Mucosa of descending colon (tissue), 3 donors: ENCODE results near the gene TNNI2. TPM values are rescaled to one million over a fixed set of nuclear protein-coding genes. Genes with fewer than 3 reads are reported as not detected.

ENCODE experiments used
- ATAC-seq: fragments of 200-7000 bp; cut with Tn5 transposase; one replicate; pipeline ENCODE4 v1.9.1; 2020; ENCODE audit warnings: mild to moderate bottlenecking, moderate library complexity
- DNase-seq, 3 donors: peaks; one replicate each; pipeline ENCODE4 v3.0.0-alpha.2; 2020
- H3K36me3 ChIP-seq: fragments of 200-600 bp; one replicate; pipeline ENCODE4 v1.8.0; 2021; ENCODE audit warnings: low read depth, mild to moderate bottlenecking
- H3K4me1 ChIP-seq: fragments of 200-600 bp; one replicate; pipeline ENCODE4 v1.8.0; 2021; ENCODE audit warnings: low read depth, mild to moderate bottlenecking
- H3K4me3 ChIP-seq: fragments of 200-600 bp; one replicate; pipeline ENCODE4 v1.8.0; 2021; ENCODE audit warnings: mild to moderate bottlenecking
- H3K9me3 ChIP-seq: fragments of 200-600 bp; one replicate; pipeline ENCODE4 v1.8.0; 2021; ENCODE audit warnings: mild to moderate bottlenecking
- CTCF ChIP-seq: fragments of 200-600 bp; IDR thresholded peaks from one replicate; pipeline ENCODE4 v1.8.0; 2022; ENCODE audit warnings: antibody characterized with exemption, mild to moderate bottlenecking
- intact Hi-C, 2 donors: fragments of 100-400 bp; cut with DNase I in 1 of 2; cut with micrococcal nuclease in 1 of 2; formaldehyde crosslinking; loops; one replicate each; pipeline versions ENCODE4 v1.11.0 to v1.11.1; 2022; cut with DNase I, micrococcal nuclease
- total RNA-seq, 3 donors: library from RNA; stranded (reverse); fragmentation: NEBNext Ultra II Directional in 2 of 3; extraction: Animal tissue kit (Norgen Biotek cat#: 25700) in 2 of 3; gene quantifications; one replicate each; pipeline versions ENCODE4 v1.2.1 to v1.2.4, GENCODE V29; 2021 to 2023
- donor health status: DM: no; HTN: no; CAD: no; lungs with moderate emphysema.
- donor health status: DM: no; HTN: no; CAD: no.
- donor health status: DM: no; HTN: yes; CAD: no.

TNNI2 gene
- total RNA-seq, 3 donors from 2014 or later = 0.46 TPM; not detected in 2

DNA sequence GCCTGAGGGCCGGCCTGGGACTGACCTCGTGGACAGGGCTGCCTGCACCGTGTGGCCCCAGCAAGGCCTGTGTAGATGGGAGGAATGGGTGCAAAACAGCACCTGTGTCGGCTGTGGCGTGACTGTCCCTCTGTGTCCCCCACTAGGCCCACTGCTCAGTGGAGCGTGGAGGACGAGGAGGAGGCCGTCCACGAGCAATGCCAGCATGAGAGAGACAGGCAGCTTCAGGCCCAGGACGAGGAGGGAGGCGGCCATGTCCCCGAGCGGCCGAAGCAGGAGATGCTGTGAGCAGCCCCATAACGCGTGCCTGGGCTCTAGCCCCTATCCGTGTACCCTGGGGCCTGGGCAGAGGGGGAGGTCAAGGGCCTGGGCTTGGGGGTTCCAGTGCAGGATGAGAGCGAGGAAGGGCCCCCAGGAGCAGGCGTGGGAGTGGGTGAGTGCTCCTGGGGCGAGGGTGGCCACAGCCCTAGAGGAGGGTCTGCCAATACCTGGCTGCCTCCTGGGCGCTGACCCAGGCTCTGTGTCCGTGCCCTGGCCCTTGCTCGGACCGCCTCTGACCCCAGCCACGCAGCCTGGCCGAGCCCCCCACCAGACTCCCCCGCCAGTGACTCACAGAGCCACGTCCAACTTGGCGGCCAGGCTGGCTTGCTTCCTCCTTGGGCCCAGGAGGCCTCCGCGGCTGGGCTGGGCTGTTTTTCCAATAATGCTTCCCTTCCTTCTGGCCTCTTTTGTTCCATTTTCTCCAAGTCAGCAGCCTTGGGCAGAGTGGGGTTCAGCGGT is 41.4 kb downstream of the TNNI2 start:
- peak; percentile 35 to 72 (median 49) for DNase-seq
- intact Hi-C loops = no loop called here
- TF ChIP-seq CTCF = no peak

GRCh38 chr11:1880746-1881441 is 42.1 kb downstream of the TNNI2 start:
- TF ChIP-seq CTCF = no peak
- Histone ChIP-seq H3K9me3 (no peaks in the 10 kb centered on the region), H3K4me3 (no peak overlapping the region), H3K36me3 (no peaks in the 10 kb centered on the region), H3K4me1 (peaks cover 11% of the 10 kb centered on the region)
- DNase-seq = no peak
- peak; percentile 1 for ATAC-seq
- intact Hi-C loops = no loop called here

More for the DNA sequence above, 41.4 kb downstream of the TNNI2 start:
- Histone ChIP-seq H3K9me3 (no peaks in the 10 kb centered on the region), H3K4me1 (peaks cover 11% of the 10 kb centered on the region), H3K36me3 (no peaks in the 10 kb centered on the region), H3K4me3 (no peak overlapping the region)
- ATAC-seq = peak; percentile 20

DNA sequence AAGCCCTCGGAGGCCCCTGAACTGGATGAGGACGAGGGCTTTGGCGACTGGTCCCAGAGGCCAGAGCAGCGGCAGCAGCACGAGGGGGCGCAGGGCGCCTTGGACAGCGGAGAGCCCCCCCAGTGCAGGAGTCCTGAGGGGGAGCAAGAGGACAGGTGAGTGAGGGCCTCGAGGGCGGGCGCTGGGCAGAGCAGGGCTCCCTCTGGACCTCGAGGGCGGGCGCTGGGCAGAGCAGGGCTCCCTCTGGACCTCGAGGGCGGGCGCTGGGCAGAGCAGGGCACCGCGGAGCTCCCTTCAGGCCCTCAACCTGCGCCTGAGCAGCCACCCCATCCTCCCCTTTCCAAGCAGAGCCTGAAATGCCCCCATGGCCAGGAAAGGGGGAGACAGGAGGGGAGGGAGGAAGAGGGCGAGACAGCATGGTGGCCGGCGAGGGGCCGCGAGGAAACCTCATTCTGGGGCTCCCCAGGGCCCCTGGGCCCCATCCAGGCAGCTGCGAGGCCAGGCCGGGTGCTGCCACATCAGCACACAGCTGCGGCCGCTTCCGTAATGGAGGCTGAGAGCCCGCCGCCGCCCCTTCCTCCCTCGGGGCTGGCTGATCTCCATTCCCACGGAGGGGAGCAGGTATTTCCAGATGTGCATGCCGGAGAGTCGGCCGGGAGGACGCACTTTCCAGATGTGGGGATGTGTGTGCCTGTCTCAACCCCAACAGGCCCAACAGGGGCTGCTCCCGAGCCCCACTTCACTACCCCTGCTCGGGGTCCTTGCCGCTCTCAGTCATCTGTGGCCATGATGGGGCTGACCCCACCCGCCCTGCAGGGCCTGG is 42.9 kb downstream of the TNNI2 start:
- DNase-seq (peak in 2 of 3 donors; percentile 37 to 58), ATAC-seq (peak; percentile 18)
- Histone ChIP-seq H3K36me3 (no peaks in the 10 kb centered on the region), H3K4me1 (peaks cover 8% of the 10 kb centered on the region), H3K4me3 (no peak overlapping the region), H3K9me3 (no peaks in the 10 kb centered on the region)
- TF ChIP-seq CTCF = no peak
- intact Hi-C loops = no loop called here

DNA sequence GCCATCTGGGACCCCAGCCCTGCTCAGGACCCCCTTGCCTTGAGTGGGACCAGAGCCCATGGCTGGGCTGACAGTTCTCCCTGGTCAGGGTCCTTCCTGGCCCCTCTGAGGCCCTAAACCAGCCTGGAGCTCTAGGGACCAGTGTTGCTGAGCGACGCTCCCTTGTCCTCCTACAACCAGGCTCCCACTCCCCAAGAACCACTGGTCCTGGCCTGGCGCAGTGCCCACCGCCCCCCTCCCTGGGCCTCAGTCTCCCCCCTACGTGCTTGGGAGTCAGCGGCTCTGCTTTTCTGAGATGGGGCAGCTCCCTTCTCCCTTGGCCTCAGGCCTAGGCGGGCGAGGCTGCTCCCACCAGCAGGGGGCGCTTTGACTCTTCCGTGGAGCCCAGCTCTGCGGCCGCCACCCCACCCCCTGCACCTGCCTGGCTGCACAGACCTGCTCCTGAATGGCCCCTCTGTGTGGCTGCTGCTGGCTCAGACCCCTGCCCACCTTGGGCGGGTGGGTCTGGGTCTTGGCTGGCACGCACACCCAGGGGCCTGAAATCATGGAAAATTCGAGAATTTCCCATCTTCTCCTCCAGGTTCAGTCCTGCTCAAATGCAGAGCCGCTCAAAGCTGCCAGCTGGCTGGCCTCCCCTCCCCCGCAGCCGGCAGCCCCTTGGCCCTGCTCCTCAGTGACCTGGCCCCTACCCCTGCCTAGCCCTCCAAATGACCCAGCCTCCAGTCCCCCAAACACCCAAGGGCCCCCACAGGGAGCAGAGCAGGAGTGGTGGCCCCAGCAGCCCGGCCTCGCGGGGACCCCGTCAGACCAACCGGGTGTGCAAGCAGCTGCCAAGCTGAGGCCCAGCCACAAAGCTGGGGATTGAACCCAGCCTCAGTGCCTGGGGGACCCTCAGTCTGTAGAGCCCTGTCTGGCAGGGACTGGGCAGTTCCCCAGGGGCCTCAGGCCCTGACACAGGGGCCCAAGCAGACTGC is 43.8 kb downstream of the TNNI2 start:
- Histone ChIP-seq H3K4me1 (peaks cover 5% of the 10 kb centered on the region), H3K4me3 (no peak overlapping the region), H3K9me3 (no peaks in the 10 kb centered on the region), H3K36me3 (no peaks in the 10 kb centered on the region)
- peak; percentile 85 to 89 (median 88) for DNase-seq
- ATAC-seq = peak; percentile 88
- intact Hi-C loops = no loop called here
- peak; percentile 78 for TF ChIP-seq CTCF
